ENCODE measurements around the gene CGREF1. TPM values are rescaled to one million over a fixed set of nuclear protein-coding genes. Genes with fewer than 3 reads are reported as not detected.

CGREF1 gene
- polyA plus RNA-seq, 1 of the 3 experiments (the other 2 are of a cell fraction): 18.3 TPM

GRCh38 chr2:27152102-27152795 lies 33.3 kb upstream of the CGREF1 start:
- Histone ChIP-seq H3K4me3 (ENCODE audit: low read depth in 2 of 2, low read length in 1 of 2) (no peak overlapping the region), H3K27ac (ENCODE audit: low read depth in 2 of 2, low read length in 1 of 2) (no peak overlapping the region), H3K9ac (no peak overlapping the region), H3K4me1 (ENCODE audit: control insufficient read depth in 1 of 2, insufficient read depth in 2 of 2, low read depth in 1 of 2, low read length in 1 of 2) (no peaks in the 10 kb centered on the region), H3K36me3 (replicated peaks in 1 of 2; ENCODE audit: control insufficient read depth in 1 of 2, insufficient read depth in 2 of 2, low read length in 1 of 2) (no peaks in the 10 kb centered on the region), H3K9me2 (no peaks in the 10 kb centered on the region), H3K4me2 (no peak overlapping the region), H2AFZ (ENCODE audit: low read depth) (no peak overlapping the region), H4K20me1 (ENCODE audit: insufficient read depth) (no peaks in the 10 kb centered on the region), H3K9me3 (no peaks in the 10 kb centered on the region), H3K79me2 (ENCODE audit: insufficient read depth) (no peaks in the 10 kb centered on the region), H3K27me3 (ENCODE audit: insufficient read depth) (peaks cover 4% of the 10 kb centered on the region; the same call in 1 of the 2 replicates), H3F3A (replicated peaks; ENCODE audit: insufficient read depth) (no peaks in the 10 kb centered on the region)
- WGBS (ENCODE audit: low lambda C conversion rate): 81% methylated on average over 8 of the region's 8 CpGs
- POLR2A ChIA-PET: interaction anchor here (0.6 kb wide), 1 partner anchor 50 kb away, joined by 3 read pairs; no protein-coding TSS in a partner anchor
- CTCF ChIA-PET: interaction anchor here (1.0 to 7.4 kb wide), 7 partner anchors 19 to 191 kb away, joined by 3 to 56 read pairs (median 4); no protein-coding TSS in a partner anchor
- TF ChIP-seq EP300 (IDR thresholded peaks at IDR 0.05; ENCODE audit: borderline replicate concordance in 1 of 2, low read depth in 1 of 2, low read length in 1 of 2): no peak
- TF ChIP-seq, protein P1, sequence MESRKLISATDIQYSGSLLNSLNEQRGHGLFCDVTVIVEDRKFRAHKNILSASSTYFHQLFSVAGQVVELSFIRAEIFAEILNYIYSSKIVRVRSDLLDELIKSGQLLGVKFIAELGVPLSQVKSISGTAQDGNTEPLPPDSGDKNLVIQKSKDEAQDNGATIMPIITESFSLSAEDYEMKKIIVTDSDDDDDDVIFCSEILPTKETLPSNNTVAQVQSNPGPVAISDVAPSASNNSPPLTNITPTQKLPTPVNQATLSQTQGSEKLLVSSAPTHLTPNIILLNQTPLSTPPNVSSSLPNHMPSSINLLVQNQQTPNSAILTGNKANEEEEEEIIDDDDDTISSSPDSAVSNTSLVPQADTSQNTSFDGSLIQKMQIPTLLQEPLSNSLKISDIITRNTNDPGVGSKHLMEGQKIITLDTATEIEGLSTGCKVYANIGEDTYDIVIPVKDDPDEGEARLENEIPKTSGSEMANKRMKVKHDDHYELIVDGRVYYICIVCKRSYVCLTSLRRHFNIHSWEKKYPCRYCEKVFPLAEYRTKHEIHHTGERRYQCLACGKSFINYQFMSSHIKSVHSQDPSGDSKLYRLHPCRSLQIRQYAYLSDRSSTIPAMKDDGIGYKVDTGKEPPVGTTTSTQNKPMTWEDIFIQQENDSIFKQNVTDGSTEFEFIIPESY (IDR thresholded peaks at IDR 0.05; ENCODE audit: borderline replicate concordance, low read depth): no peak
- TF ChIP-seq RCOR1 (IDR thresholded peaks at IDR 0.05; ENCODE audit: low read length): no peak
- no peak for TF ChIP-seq FOSL2 (IDR thresholded peaks at IDR 0.05; ENCODE audit: borderline replicate concordance, low read depth)
- DNase-seq: no peak

DNA sequence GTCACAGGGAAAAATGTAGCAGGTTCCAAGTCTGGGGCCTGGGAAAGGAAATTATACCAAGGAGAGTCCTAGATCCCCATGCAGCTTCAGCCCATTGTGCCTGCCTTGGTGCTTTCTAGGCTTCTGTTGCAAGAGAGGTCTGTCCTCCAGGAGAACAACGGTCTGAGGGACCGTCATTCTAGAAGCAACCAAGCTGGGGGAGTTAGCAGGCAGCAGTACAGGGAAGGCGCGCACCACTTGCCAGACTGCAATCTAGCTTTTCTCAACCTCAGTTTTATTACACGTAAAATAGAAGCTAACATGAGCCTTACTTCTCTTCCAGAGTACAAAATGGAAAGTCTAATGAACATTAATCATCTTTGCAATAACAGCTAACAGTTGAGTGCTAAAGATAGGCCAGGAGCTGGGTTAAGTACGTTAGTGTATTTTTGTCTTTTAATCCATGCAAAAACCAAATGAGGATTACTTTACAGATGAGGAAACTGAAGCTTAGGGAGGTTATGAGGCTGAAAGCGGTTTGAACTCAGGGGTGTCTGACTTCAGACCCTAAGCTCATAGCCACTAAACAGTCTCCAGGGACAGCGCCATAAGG lies 31.8 kb upstream of the CGREF1 start:
- CTCF ChIA-PET: interaction anchor here (0.9 to 7.4 kb wide), 10 partner anchors 17 to 189 kb away, joined by 3 to 56 read pairs (median 4); partner anchors contain the start of gene KHK

More for the DNA sequence above, 31.8 kb upstream of the CGREF1 start:
- POLR2A ChIA-PET: no interaction called here
- Histone ChIP-seq H3K4me3 (ENCODE audit: low read depth in 2 of 2, low read length in 1 of 2) (no peak overlapping the region), H3K36me3 (replicated peaks in 1 of 2; ENCODE audit: control insufficient read depth in 1 of 2, insufficient read depth in 2 of 2, low read length in 1 of 2) (no peaks in the 10 kb centered on the region), H3K79me2 (ENCODE audit: insufficient read depth) (no peaks in the 10 kb centered on the region), H3K27me3 (ENCODE audit: insufficient read depth) (peaks cover 4% of the 10 kb centered on the region; the same call in 1 of the 2 replicates), H3K27ac (ENCODE audit: low read depth in 2 of 2, low read length in 1 of 2) (no peak overlapping the region), H2AFZ (ENCODE audit: low read depth) (no peak overlapping the region), H3K4me2 (no peak overlapping the region), H3K9me2 (no peaks in the 10 kb centered on the region), H3K4me1 (ENCODE audit: control insufficient read depth in 1 of 2, insufficient read depth in 2 of 2, low read depth in 1 of 2, low read length in 1 of 2) (no peaks in the 10 kb centered on the region), H3K9me3 (no peaks in the 10 kb centered on the region), H3K9ac (no peak overlapping the region), H3F3A (replicated peaks; ENCODE audit: insufficient read depth) (no peaks in the 10 kb centered on the region), H4K20me1 (ENCODE audit: insufficient read depth) (no peaks in the 10 kb centered on the region)
- WGBS (ENCODE audit: low lambda C conversion rate): 77% methylated on average over 8 of the region's 8 CpGs
- no peak for DNase-seq
- TF ChIP-seq FOXJ3 (CRISPR knock-in tag; IDR thresholded peaks at IDR 0.05) (no peak), GATA2 (CRISPR knock-in tag; IDR thresholded peaks at IDR 0.05) (no peak), RCOR1 (IDR thresholded peaks at IDR 0.05; ENCODE audit: low read length) (no peak), GABPA (IDR thresholded peaks at IDR 0.05; ENCODE audit: low read depth) (no peak), YY1 (IDR thresholded peaks at IDR 0.05; ENCODE audit: low read depth) (no peak), TAF1 (IDR thresholded peaks at IDR 0.05; ENCODE audit: borderline replicate concordance, low read depth, low read length) (no peak), CTCF (IDR thresholded peaks at IDR 0.05) (no peak)
- TF ChIP-seq, protein P2, sequence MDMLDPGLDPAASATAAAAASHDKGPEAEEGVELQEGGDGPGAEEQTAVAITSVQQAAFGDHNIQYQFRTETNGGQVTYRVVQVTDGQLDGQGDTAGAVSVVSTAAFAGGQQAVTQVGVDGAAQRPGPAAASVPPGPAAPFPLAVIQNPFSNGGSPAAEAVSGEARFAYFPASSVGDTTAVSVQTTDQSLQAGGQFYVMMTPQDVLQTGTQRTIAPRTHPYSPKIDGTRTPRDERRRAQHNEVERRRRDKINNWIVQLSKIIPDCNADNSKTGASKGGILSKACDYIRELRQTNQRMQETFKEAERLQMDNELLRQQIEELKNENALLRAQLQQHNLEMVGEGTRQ (IDR thresholded peaks at IDR 0.05; ENCODE audit: borderline replicate concordance, low read depth, low read length): no peak

Measured in SK-N-SH (cell line).